Activated CD8-positive, alpha-beta memory T cell treated with anti-CD3 and anti-CD28 coated beads, Interleukin-2, amount 50 U/mL, for 4 hours (primary cell): ENCODE data around the gene BOK.
"Not testable (repeated sequence)": the region's sequence is repeated elsewhere in the genome, so short reads cannot be mapped to it uniquely, and the experiment has no call there.

ENCODE experiments used
- DNase-seq: peaks from one replicate; pipeline ENCODE4 v3.0.0-alpha.2; 2020

The BOK gene

DNA sequence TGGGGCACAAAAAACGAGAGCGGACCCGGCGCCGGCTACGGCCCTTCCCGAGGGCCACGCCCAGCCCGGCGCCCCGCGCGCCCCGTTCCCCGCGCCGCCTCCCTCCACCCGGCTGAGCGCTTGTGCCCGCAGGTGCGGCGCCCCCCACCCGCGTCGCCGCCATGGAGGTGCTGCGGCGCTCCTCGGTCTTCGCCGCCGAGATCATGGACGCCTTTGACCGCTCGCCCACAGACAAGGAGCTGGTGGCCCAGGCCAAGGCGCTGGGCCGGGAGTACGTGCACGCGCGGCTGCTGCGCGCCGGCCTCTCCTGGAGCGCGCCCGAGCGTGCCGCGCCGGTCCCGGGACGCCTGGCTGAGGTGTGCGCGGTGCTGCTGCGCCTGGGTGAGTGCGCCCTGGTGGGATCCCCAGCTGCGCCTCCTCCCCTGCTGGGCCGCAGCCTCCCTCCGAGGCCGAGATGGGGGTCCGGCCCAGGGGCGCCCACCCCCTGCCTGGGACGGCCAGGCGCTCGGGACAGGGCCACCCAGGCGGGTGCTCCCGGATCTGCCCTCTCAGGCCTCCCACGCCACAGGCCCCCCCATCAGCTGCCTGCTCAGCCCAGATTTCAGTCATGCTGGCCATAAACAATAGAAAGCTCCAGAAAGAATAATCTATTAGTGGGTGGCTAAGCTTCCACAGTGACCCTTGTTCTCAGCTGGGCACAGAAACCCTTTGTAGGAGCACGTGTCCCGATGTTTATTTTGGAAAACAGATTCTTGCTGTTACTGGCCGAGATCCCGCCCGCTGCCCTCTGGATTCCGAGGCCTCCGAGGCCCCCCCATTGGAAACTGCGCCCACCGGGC lies 997 bp downstream of the BOK start:
- no peak for DNase-seq

DNA sequence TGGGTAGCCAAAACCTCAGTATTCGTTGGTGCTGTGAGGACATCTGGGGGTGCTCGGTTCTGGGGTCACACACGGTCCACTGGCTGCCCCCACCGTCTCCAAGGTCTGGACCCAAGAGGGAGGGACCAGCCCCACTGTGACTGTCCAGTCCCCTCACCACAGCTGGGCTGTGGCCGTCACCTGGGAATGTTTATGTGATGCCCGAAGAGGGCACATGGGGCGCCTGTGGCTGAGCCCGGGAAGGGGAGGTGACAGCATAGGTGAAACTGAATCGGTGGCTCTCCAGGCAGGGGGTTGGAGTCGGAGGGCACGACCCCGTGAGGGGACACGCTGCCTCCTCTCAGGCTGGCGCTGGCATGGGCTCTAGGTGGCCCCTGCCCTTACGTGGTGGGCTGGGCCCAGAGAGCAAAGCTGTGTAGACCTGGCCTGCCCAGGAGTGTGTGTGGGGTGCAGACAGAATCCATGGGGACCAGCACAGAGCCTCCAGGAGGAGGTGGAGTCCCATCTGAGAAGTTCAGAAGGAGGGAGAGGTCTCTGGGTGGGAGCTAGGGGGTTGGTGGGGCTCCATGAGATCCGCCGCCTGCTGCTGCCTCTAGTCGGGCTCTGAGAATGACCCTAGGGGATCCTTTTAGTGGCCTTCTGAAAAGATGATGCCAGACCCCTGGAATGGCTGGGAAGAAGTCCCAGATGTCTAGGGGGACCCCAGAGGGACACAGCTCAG lies 1.8 kb downstream of the BOK start:
- no peak for DNase-seq

DNA sequence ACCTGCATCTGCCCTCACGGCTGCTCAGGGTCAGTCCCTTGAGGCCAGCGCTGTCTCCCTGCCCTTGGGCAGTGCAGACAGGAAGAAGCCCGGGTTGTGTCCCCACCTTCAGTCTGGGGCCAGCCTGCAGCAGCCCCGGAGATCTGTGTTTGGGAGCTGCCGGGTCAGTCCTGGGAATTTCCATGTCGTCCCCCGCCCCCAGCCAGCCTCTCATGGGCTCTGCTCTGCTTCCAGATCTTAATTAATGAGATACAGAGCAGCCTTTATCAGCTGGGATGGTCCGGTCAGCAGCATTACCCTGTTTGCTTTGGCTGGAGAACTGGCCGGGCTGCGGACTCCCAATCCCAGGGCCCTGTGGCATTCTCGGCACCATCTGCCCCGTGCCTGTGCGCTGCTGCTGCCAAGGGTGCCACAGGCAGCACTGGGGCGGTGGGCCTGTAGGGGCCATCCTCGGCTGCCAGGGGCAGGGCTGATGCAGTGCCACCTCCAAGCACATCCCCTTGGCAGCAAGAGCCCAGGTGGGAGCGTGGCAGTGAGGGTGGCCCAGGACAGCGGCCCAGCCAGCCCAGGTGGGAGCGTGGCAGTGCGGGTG lies 2.4 kb downstream of the BOK start:
- DNase-seq = no peak

DNA sequence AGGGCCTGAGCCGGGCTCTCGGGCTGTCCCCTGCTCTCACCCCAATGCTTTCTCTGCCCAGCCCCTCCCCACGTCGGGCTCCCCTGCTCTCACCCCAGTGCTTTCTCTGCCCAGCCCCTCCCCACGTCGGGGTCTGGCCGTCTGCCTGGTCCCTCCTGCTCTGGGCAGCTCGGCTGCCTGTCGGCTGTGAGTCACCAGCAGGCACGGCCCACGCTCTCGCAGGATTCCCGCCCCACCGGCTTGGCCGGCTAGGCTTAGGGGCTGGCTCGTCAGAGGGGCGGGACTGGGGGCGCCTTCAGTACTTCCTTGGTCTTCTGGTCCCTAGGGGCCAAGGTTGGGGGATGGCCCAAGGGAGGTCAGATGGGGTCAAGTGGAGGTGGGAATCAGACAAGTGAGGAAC lies 3.3 kb downstream of the BOK start:
- no peak for DNase-seq

DNA sequence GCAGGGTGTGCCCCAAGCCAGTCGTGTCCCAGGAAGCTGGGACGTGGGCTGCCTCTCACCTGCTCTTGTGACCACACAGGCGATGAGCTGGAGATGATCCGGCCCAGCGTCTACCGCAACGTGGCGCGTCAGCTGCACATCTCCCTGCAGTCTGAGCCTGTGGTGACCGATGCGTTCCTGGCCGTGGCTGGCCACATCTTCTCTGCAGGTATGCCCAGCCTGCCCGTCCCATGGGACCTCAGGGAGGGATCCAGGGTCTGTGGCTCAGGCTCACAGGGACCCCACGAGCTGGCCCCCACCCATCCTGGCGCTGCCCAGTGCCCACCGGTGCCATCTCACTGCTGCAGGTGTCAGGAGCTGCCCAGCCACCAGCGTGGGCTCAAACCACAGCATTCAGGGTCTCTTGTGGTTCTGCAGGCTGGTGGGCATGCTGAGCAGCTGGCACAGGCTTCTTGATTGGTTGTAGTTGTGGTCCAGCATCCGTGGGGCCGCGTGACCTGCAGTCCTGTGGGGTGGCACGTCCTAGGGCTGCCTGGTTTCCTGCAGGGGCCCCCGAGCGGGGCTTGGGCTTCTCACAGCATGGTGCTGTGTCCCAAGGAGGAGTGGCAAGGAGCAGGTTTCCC lies 3.8 kb downstream of the BOK start:
- no peak for DNase-seq

DNA sequence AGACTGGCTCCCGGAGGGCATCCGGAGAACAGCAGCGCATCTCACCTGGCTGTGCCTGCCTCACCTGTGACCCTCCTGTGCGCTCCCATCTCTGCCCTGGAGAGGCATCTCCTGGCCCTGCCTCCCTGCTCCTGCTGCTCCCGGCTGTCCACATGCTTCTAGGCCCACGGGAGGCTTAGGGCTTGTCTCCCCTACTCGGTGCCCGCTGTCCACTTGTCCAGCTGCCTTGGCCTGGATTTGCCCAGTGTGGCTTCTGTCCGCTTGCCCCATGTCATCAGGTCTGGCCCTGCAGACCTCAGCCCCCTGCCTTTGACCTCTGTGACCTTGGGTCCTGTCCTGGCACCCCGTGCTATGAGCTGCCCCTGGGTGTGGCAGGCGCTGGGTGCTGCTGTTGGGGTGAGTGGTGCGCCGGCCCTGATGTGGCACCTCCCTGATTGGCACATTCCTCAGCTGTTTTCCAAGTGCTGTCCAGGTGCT lies 4.5 kb downstream of the BOK start:
- no peak for DNase-seq

DNA sequence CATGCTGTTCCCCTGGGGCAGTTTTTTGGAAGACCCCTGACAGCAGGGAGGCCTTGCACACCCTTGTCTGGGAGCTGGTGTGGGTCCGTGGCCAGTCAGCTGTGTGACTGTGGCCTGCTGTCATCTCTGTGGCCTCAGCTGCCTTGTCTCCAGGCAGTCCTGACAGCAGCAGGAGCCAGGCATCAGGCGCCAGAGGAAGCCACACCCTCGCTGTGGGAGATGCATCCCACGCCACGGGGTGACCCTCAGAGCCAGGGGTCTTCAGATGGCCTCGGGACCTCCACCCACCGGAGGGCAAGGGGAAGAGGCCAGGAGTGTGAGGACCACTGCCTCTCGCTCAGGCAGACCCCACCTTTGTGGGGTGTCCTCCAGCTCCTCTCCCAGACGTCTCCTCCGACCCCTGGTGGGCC lies 5.0 kb downstream of the BOK start:
- DNase-seq = no peak

DNA sequence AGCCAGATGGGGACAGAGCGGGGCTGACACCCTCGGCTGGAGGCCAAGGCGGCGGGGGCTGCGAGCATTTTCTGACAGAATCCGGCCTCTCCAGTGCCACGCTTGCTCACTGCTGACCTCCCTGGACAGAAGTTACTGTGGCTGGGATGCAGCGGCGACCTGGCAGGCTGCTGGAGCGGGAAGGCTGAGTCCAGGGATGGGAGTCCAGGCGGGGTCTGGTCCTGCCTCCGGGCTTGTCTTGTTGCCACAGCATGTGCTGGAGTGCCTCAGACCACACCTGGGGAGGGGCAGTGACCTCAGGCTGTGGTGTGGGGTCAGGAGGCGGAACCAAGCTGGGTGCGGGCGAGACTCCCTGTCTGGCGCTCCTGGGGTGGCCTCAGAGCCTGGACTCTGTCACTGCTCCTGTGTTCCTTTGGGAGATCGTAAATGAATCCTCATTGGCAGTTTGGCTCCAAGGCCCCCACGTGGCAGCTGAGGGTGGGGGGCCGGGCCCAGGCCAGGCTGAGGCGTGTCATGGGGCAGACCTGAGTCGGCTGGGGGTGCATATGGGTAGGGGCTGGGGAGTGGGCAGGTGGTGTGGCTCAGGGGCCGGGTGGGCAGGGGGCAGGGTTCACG lies 5.5 kb downstream of the BOK start:
- DNase-seq = no peak

DNA sequence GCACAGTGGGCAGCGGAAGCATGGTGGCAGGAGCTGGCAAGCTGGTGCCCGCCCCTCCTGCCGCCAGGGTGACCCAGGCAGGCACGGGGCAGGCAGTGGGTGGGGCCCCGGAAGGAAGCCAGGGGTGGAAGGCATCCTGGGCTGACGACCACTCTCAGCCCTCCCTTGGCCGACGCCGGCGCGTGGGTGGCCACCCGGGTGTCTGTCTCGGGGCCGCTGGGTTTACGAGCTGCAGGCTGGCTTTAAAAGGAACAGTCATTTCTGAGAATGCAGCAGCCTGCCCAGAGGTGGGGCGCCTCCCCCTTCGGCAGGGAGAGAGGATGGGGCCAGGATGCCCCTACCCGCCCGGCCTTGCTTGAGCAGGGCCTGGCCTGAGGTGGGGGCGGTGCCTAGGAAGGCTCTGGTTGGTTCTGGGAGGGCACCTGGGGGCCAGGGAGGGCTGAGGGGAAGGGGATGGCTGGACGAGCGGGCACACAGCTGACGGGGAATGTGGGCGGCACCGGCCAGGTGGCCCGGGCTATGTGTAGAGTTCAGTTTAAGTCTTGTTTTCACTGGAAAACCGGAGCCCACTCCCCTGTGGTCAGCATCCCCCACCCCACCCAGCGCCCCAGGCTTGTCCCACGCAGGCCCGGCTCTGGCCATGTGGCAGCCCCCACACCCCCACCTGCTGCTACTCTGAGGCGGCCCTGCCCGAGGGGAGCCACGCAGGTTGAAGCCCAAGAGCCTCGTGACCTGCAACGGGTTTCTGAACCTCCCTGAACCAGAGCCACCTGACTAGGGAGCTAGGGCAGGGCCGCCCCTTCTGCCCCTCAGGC lies 6.3 kb downstream of the BOK start:
- DNase-seq = no peak

DNA sequence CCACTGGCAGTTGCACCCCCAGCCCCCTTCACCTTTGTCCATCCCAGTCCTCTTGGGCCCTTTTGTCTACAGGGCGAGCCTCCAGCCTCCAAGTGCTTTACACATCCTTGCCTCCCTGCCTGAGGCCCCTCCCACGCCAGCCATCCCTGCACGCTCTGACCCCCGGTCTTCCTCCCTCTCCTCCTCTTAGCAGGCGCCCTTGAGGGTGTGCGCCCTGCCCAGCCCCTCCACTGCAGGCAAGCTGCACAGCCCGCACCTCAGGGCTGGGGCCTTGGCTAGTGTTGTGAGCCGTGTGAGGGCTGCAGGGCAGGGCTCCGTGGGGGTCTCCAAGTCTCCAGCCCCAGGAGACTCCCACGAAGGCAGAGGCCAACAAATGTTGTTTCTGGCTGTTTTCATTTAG lies 6.9 kb downstream of the BOK start:
- no peak for DNase-seq

DNA sequence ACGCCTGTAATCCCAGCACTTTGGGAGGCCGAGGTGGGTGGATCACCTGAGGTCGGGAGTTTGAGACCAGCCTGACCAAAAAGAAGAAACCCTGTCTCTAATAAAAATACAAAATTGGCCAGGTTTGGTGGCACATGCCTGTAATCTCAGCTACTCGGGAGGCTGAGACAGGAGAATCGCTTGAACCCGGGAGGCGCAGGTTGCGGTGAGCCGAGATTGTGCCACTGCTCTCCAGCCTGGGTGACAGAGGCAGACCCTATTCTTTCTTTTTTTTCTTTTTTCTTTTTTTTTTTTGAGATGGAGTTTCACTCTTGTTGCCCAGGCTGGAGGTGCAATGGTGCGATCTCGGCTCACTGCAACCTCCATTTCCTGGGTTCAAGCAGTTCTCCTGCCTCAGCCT lies 7.5 kb downstream of the BOK start:
- not testable (repeated sequence) for DNase-seq

DNA sequence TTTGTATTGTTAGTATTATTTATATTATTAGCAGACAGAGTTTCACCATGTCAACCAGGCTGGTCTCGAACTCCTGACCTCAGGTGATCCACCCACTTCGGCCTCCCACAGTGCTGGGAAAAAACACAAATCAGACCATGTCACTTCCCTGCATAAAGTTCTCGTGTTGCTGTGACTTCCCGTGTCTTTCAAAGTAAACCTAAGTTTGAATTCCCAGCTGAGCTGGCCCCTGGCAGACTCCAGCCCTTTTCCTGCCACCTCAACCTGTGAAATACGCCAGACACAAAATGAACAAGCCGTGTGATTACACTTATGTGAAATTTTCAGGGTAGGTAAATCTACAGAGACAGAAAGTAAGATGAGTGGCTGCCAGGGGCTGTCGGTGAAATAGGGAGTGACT lies 7.9 kb downstream of the BOK start:
- DNase-seq = no peak

DNA sequence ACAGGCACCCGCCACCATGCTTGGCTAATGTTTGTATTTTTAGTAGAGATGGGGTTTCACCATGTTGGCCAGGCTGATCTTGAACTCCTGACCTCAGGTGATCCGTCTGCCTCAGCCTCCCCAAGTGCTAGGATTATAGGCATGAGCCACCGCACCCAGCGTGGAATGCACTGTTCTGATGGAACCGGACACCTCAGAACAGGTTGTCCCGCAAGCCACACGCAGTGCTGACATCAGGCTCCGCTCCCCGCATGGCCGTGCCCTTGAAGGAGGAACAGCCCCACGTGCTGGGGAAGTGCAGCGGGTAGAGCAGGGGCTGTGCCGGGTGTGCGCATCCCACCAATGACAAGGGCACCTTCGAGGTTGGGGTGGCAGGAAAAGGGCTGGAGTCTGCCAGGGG lies 8.7 kb downstream of the BOK start:
- DNase-seq = not testable (repeated sequence)

DNA sequence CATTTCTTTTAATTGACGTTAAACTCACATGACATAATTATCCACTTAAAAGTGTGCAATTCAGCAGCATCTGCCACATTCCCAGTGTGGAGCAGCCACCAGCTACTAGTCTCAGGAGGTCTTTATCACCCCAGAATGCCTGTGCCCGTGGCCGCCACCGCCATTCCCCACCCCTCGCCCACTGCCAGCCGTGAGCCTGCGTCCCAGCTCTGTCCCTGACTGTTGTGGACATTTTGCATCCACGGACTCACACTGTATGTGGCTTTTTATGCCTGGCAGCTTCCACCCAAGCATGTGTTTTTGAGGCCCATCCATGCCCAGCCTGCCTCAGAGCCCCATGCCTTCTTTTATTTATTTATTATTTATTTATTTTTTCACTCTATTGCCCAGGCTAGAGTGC lies 9.2 kb downstream of the BOK start:
- DNase-seq = no peak

DNA sequence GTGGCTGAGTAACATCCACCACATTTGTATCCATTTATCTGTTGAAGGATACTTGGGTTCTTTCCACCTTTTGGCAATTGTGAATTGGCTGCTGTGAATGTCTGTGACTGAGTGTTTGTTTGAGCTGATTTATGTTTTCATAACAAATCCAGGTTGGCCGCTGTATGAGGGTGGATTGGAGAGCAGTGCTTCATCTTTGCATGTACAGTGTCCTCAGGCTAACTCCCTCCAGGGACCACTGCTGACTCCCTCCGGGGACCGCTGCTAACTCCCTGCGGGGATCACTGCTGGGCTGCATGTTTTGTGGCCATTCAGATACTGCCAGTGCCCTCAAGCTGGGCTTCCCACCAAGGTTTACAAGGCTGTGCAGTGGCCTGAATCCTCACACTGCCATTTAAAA lies 10.2 kb downstream of the BOK start:
- DNase-seq = no peak

DNA sequence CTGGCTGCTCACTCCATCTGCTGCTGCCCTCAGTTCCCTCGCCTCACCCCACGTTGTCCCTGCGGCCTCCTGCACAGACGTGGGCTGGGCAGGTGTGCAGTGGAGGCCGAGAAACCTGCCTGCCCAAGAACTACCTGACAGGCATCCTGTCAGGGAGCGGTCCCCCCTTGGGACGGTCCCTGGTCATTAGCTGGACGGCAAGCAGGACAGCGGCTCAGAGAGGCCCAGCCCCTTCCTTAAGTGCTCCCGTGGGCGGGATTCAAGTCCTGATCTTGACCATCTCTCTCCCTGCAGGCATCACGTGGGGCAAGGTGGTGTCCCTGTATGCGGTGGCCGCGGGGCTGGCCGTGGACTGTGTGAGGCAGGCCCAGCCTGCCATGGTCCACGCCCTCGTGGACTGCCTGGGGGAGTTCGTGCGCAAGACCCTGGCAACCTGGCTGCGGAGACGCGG lies 11.3 kb downstream of the BOK start:
- no peak for DNase-seq

DNA sequence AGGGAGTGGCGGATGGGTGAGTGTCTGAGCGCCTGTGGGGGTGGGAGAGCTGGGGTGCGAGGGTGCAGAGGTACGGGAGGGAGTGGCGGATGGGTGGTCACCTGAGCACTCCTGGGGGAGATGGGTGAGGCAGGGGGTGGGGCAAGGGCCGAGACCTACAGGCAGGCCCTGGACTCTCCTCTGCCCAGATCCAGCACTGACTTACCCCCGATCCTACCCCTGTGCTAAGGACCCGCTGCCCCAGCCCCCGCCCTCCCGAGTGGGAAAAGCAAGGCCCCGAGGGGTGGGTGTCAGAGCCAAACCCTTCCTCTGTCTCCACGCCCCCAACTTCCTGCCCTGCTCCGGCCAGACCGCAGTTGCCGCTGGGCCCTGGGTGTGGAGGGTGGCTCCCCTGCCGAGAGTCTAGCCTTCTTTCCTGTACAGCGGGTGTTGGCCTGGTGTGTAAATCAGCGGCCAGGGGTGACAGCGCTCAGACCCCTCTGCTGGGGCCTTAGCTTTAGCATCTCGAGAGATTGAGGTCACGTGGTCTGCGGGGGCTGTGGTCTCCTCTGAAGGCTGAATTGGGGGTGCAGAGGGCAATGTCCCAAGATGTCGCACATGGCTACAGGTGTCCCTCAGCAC lies 12.5 kb downstream of the BOK start:
- DNase-seq = no peak

DNA sequence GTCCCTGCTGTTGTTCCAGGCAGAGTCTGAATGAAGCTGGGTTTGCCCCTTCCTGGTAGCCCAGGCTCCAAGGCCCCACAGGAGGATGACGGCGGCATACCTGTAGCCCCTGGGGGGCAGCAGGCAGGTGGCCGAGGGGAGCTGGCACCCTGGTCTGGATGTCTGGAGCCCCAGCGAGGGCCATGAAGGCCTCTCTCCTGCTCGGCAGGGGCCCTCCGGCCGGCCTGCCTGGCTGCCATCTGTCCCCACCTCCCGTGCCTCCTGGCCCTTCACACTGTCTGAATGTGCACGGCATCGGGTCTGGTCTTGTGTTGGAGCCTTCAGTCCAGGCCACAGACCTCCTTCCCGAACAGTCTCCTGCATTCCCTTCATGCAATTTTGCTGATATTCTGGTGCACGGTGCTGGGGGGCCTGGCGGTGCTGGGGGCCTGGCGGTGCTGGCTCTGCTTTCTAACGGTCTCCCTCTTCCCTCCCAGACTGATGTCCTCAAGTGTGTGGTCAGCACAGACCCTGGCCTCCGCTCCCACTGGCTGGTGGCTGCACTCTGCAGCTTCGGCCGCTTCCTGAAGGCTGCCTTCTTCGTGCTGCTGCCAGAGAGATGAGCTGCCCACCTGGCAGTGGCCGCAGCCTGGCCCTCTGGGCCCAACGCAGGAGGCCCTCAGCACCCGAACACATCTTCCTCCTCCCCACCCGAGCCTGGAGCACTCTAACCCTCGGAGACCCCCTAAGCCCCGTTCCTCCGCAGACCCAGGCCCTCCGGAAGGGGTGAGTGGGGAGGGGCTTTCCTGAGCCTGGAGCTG lies 13.5 kb downstream of the BOK start:
- DNase-seq = no peak

DNA sequence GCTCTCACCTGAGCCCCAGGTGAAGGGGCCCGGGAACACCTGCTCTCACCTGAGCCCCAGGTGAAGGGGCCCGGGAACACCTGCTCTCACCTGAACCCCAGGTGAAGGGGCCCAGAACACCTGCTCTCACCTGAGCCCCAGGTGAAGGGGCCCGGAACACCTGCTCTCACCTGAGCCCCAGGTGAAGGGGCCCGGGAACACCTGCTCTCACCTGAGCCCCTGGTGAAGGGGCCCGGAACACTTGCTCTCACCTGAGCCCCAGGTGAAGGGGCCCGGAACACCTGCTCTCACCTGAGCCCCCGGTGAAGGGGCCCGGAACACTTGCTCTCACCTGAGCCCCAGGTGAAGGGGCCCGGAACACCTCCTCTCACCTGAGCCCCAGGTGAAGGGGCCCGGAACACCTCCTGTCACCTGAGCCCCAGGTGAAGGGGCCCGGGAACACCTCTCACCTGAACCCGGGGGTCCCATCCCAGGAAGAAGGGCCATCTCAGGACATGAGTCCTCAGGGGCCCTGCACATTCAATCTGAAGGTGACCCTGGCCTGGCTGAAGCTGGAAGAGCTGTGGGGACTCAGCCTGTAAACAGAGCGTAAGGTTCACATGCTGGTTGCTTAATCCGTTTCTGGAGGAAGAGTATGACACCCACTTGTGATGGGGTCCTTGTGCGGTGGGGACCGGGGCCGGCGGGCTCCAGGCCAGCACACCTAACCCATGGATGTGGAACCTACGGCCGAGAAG lies 14.5 kb downstream of the BOK start:
- not testable (repeated sequence) for DNase-seq

DNA sequence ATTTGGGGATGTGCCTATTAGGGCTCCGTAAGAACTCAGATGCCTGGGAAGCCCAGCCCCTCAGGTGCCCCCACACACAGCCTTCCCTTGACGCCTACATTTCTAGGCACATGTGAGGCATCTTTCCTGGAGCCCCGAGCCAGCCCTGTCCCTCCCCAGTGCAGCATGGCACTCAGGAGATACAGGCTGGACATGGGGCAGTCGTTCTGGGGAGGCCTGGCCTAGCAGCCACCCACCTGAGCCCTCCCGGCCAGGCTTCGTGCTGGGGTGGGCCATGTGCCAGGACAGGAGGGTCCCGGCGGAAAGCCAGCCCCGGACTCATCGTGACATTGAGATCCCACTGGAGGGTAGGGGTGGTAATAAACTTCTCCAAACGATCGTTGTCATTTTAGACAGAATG lies 15.2 kb downstream of the BOK start:
- no peak for DNase-seq
